Trophoblast cell (in vitro differentiated cells and primary cell): ENCODE measurements around the gene ATF6.
A peak's percentile ranks its signal among the peaks of the same experiment; 100 is the strongest.

Source experiments
- DNase-seq, 2 donors: peaks; one replicate each; pipeline ENCODE4 v3.0.0-alpha.2; 2016
- H2AFZ ChIP-seq: 2 replicates; pipeline ENCODE4 v1.6.1; 2013; ENCODE audit warnings: low read length, moderate library complexity, mild to moderate bottlenecking; ENCODE audit not compliant: insufficient read depth, poor library complexity
- H2AK5ac ChIP-seq: 2 replicates; pipeline ENCODE4 v1.6.1; 2013; ENCODE audit warnings: mild to moderate bottlenecking, low read length
- H2BK120ac ChIP-seq: 2 replicates; pipeline ENCODE4 v1.6.1; 2013; ENCODE audit warnings: low read length, mild to moderate bottlenecking, moderate library complexity; ENCODE audit not compliant: insufficient read depth, poor library complexity
- H2BK12ac ChIP-seq: 2 replicates; pipeline ENCODE4 v1.6.1; 2013; ENCODE audit warnings: mild to moderate bottlenecking, low read length, moderate library complexity
- H2BK5ac ChIP-seq: 2 replicates; pipeline ENCODE4 v1.6.1; 2013; ENCODE audit warnings: low read length, low read depth, moderate library complexity, mild to moderate bottlenecking; ENCODE audit not compliant: poor library complexity
- H3K14ac ChIP-seq: 2 replicates; pipeline ENCODE4 v1.6.1; 2013; ENCODE audit warnings: mild to moderate bottlenecking, low read length
- H3K18ac ChIP-seq: 2 replicates; pipeline ENCODE4 v1.6.1; 2013; ENCODE audit warnings: mild to moderate bottlenecking, low read length
- H3K23ac ChIP-seq: 2 replicates; pipeline ENCODE4 v1.6.1; 2013; ENCODE audit warnings: low read length
- H3K27ac ChIP-seq: 2 replicates; pipeline ENCODE4 v1.5.1; 2013; ENCODE audit warnings: low read depth, mild to moderate bottlenecking, inconsistent platforms, low read length, moderate library complexity
- H3K27me3 ChIP-seq: 2 replicates; pipeline ENCODE4 v1.6.1; 2013; ENCODE audit warnings: inconsistent platforms, mild to moderate bottlenecking, low read length, moderate library complexity; ENCODE audit not compliant: insufficient read depth
- H3K36me3 ChIP-seq, 2 experiments: 1 replicate in 1 of 2; 2 replicates in 1 of 2; pipeline ENCODE4 v1.6.1; 2013; ENCODE audit warnings: low read length in 2 of 2, mild to moderate bottlenecking in 2 of 2, moderate library complexity in 1 of 2; ENCODE audit not compliant: insufficient read depth in 2 of 2, control insufficient read depth in 1 of 2
- H3K4ac ChIP-seq: 2 replicates; pipeline ENCODE4 v1.6.1; 2013; ENCODE audit warnings: low read depth, mild to moderate bottlenecking, low read length, moderate library complexity
- H3K4me1 ChIP-seq, 2 experiments: 1 replicate in 1 of 2; 2 replicates in 1 of 2; pipeline ENCODE4 v1.6.1; 2013; ENCODE audit warnings: low read length in 2 of 2, mild to moderate bottlenecking in 2 of 2, moderate library complexity in 1 of 2; ENCODE audit not compliant: insufficient read depth in 2 of 2, control insufficient read depth in 1 of 2
- H3K4me2 ChIP-seq: 2 replicates; pipeline ENCODE4 v1.6.1; 2013; ENCODE audit warnings: inconsistent platforms, mild to moderate bottlenecking, low read length, moderate library complexity
- H3K4me3 ChIP-seq: 2 replicates; pipeline ENCODE4 v1.5.1; 2013; ENCODE audit warnings: mild to moderate bottlenecking, low read depth, low read length, inconsistent platforms
- H3K79me1 ChIP-seq: one replicate; pipeline ENCODE4 v1.6.1; 2013; ENCODE audit warnings: low read length
- H3K79me2 ChIP-seq: 2 replicates; pipeline ENCODE4 v1.6.1; 2013; ENCODE audit warnings: low read length, mild to moderate bottlenecking; ENCODE audit not compliant: control insufficient read depth, insufficient read depth, poor library complexity
- H3K9ac ChIP-seq: 2 replicates; pipeline ENCODE4 v1.6.1; 2013; ENCODE audit warnings: mild to moderate bottlenecking, low read length
- H3K9me3 ChIP-seq: 2 replicates; pipeline ENCODE4 v1.6.1; 2013; ENCODE audit warnings: low read depth, mild to moderate bottlenecking, control low read depth, inconsistent platforms, low read length; ENCODE audit not compliant: insufficient read depth
- H4K12ac ChIP-seq: 2 replicates; pipeline ENCODE4 v1.6.1; 2013; ENCODE audit warnings: low read depth, mild to moderate bottlenecking, low read length, moderate library complexity
- H4K8ac ChIP-seq: 2 replicates; pipeline ENCODE4 v1.6.1; 2013; ENCODE audit warnings: low read depth, mild to moderate bottlenecking, low read length, moderate library complexity
- H4K91ac ChIP-seq: one replicate; pipeline ENCODE4 v1.6.1; 2013; ENCODE audit warnings: low read depth, mild to moderate bottlenecking, low read length, moderate library complexity
- WGBS: extraction: QIAGEN DNeasy Blood & Tissue Kit; methylation state at CpG from one replicate; pipeline ENCODE4 v1.1.7; 2013; ENCODE audit warnings: missing lambda C conversion rate; ENCODE audit not compliant: insufficient read length, insufficient coverage; ENCODE audit errors: extremely low coverage; 5-methylcytosine and 5-hydroxymethylcytosine counted together

ATF6 gene

GRCh38 chr1:161799792-161800191 is 33.7 kb downstream of the ATF6 start:
- Histone ChIP-seq H3K79me1 (no peaks in the 10 kb centered on the region), H4K8ac (no peak overlapping the region), H3K4me3 (no peak overlapping the region), H3K9me3 (no peaks in the 10 kb centered on the region), H4K91ac (no peak overlapping the region), H3K27ac (no peak overlapping the region), H2BK12ac (no peak overlapping the region), H3K18ac (no peak overlapping the region), H3K23ac (no peak overlapping the region), H2BK120ac (no peak overlapping the region), H3K36me3 (peaks cover 0 to 2% of the 10 kb centered on the region in 2 experiments), H4K12ac (no peak overlapping the region), H3K14ac (no peak overlapping the region), H2BK5ac (no peak overlapping the region), H3K27me3 (no peaks in the 10 kb centered on the region), H2AK5ac (no peak overlapping the region), H3K4me1 (no peaks in the 10 kb centered on the region), H3K9ac (no peak overlapping the region), H3K4ac (no peak overlapping the region), H2AFZ (no peak overlapping the region), H3K79me2 (no peaks in the 10 kb centered on the region), H3K4me2 (no peak overlapping the region)
- no CpG with 5 or more reads among the region's 1 CpG for WGBS
- DNase-seq, result no peak

- Histone ChIP-seq H3K4ac (no peak overlapping the region), H3K36me3 (peaks cover 0 to 2% of the 10 kb centered on the region in 2 experiments), H4K12ac (no peak overlapping the region), H3K18ac (no peak overlapping the region), H3K79me2 (no peaks in the 10 kb centered on the region), H3K27me3 (no peaks in the 10 kb centered on the region), H3K9me3 (no peaks in the 10 kb centered on the region), H3K79me1 (no peaks in the 10 kb centered on the region), H2AK5ac (no peak overlapping the region), H2BK120ac (no peak overlapping the region), H3K14ac (no peak overlapping the region), H4K91ac (no peak overlapping the region), H3K4me3 (no peak overlapping the region), H3K9ac (no peak overlapping the region), H4K8ac (no peak overlapping the region), H3K27ac (no peak overlapping the region), H3K4me2 (no peak overlapping the region), H2BK12ac (no peak overlapping the region), H2AFZ (no peak overlapping the region), H2BK5ac (no peak overlapping the region), H3K4me1 (no peaks in the 10 kb centered on the region), H3K23ac (no peak overlapping the region)
- WGBS, result no CpG with 5 or more reads among the region's 7 CpGs
- no peak for DNase-seq
Measured at GRCh38 chr1:161801955-161802354, 35.8 kb downstream of the ATF6 start.

GRCh38 chr1:161803181-161803580 is 37.1 kb downstream of the ATF6 start:
- no peak overlapping the region for H2AK5ac ChIP-seq
- H3K79me2 ChIP-seq, result no peaks in the 10 kb centered on the region
- H4K91ac ChIP-seq, result no peak overlapping the region

DNA sequence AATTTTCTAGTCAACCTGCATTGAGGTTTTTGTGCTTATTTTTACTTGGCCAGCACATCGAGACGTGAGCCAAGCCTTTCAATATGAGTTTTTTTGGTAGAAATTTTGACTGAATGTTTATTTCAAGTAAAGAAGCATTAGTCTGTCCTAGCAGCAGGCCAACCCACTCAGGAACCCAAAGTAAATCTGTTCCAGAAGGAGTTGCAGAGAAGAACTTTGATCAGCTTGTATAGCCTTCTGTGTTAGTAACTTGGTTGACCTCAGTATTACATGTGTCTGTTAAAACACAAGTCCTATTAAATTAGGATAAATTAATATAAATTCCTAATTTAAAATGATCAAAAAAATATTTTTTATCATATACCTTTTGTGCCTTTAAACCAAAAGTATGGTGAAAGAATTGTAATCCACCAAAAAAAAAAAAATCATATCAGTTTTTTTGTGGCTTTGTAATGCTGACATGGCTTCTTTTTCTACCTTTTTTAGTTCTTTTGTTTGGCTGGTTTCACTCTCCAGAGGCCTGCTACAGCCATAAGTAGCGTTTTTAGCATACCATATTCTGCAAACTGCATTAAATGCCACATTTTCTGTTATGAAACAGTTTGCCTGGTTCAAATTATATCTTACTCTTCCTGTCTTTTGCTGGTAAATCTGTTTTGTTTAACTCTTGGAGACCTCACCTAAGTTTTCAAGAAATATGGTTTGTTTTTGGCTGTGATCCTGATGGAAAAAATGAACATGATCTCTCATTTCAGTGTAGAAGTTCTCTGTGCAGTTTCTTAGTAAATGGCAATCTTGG is 39.5 kb downstream of the ATF6 start:
- Histone ChIP-seq H2AFZ (no peak overlapping the region), H2BK5ac (no peak overlapping the region), H3K14ac (no peak overlapping the region), H3K4ac (no peak overlapping the region), H3K9me3 (no peaks in the 10 kb centered on the region), H3K18ac (no peak overlapping the region), H3K9ac (no peak overlapping the region), H2BK12ac (no peak overlapping the region), H3K27ac (no peak overlapping the region), H4K8ac (no peak overlapping the region), H3K79me2 (no peaks in the 10 kb centered on the region), H3K4me1 (no peaks in the 10 kb centered on the region), H2AK5ac (no peak overlapping the region), H3K27me3 (no peaks in the 10 kb centered on the region), H3K4me2 (no peak overlapping the region), H4K12ac (no peak overlapping the region), H3K36me3 (peaks cover 0 to under 1% of the 10 kb centered on the region in 2 experiments), H3K79me1 (no peaks in the 10 kb centered on the region), H3K4me3 (no peak overlapping the region), H4K91ac (no peak overlapping the region), H2BK120ac (no peak overlapping the region), H3K23ac (no peak overlapping the region)
- no peak for DNase-seq
- no CpG with 5 or more reads among the region's 3 CpGs for WGBS

More at GRCh38 chr1:161803181-161803580, 37.1 kb downstream of the ATF6 start:
- no peak for DNase-seq
- no CpG with 5 or more reads among the region's 2 CpGs for WGBS
- no peak overlapping the region for H4K12ac ChIP-seq
- no peak overlapping the region for H3K4ac ChIP-seq
- H2BK12ac ChIP-seq, result no peak overlapping the region
- peak overlapping the region; percentile 5 for H3K9ac ChIP-seq
- H2BK5ac ChIP-seq, result no peak overlapping the region
- no peak overlapping the region for H2BK120ac ChIP-seq
- H3K79me1 ChIP-seq, result no peaks in the 10 kb centered on the region
- H3K27me3 ChIP-seq, result no peaks in the 10 kb centered on the region
- H3K4me3 ChIP-seq, result no peak overlapping the region
- no peak overlapping the region for H3K23ac ChIP-seq
- H3K36me3 ChIP-seq, result peaks cover 0 to 2% of the 10 kb centered on the region in 2 experiments
- H4K8ac ChIP-seq, result no peak overlapping the region
- H2AFZ ChIP-seq, result no peak overlapping the region
- H3K27ac ChIP-seq, result no peak overlapping the region
- no peak overlapping the region for H3K18ac ChIP-seq
- no peaks in the 10 kb centered on the region for H3K4me1 ChIP-seq
- H3K4me2 ChIP-seq, result no peak overlapping the region
- H3K9me3 ChIP-seq, result no peaks in the 10 kb centered on the region
- H3K14ac ChIP-seq, result no peak overlapping the region
